Transverse colon (tissue), 4 donors: Measurements from ENCODE around the gene RPS27L. TPM values are rescaled to one million over a fixed set of nuclear protein-coding genes. Genes with fewer than 3 reads are reported as not detected.

Experiments used
- DNase-seq: peaks from one replicate; pipeline ENCODE4 v3.0.0-alpha.2; 2019
- H3K27ac ChIP-seq, 4 donors: fragments of 200-600 bp; sonication (generic); 2 replicates each; pipeline ENCODE4 v1.5.1; 2016 to 2018; ENCODE audit warnings: inconsistent platforms in 4 of 4
- H3K27me3 ChIP-seq: fragments of 200-600 bp; sonication (generic); 2 replicates; pipeline ENCODE4 v1.5.1; 2017; ENCODE audit warnings: inconsistent platforms
- H3K36me3 ChIP-seq, 4 donors: fragments of 200-600 bp; sonication (generic); 2 replicates each; pipeline ENCODE4 v1.5.1; 2017 to 2019; ENCODE audit warnings: inconsistent platforms in 4 of 4
- H3K4me1 ChIP-seq, 4 donors: fragments of 200-600 bp; sonication (generic); 2 replicates each; pipeline ENCODE4 v1.5.1; 2017 to 2020; ENCODE audit warnings: inconsistent platforms in 4 of 4
- H3K4me3 ChIP-seq, 4 donors: fragments of 200-600 bp; sonication (generic); 1 replicate in 1 of 4; 2 replicates in 3 of 4; pipeline versions ENCODE4 v1.5.1 to v1.6.1; 2017 to 2019; ENCODE audit warnings: inconsistent platforms in 4 of 4
- H3K9me3 ChIP-seq, 2 donors: fragments of 200-600 bp; sonication (generic); 2 replicates each; pipeline ENCODE4 v1.5.1; 2017 to 2019; ENCODE audit warnings: inconsistent platforms in 2 of 2
- EP300 ChIP-seq: sonication (generic); formaldehyde crosslinking; IDR thresholded peaks from one replicate; pipeline ENCODE4 v1.6.1; 2017; ENCODE audit warnings: antibody characterized with exemption, low read depth
- POLR2A ChIP-seq: fragments of 450-650 bp; IDR thresholded peaks from one replicate; pipeline ENCODE4 v1.6.1; 2016; ENCODE audit warnings: antibody characterized with exemption, mild to moderate bottlenecking, moderate library complexity
- POLR2AphosphoS5 ChIP-seq, 3 donors: sonication (generic); formaldehyde crosslinking; IDR thresholded peaks; one replicate each; pipeline ENCODE4 v1.6.1; 2016; ENCODE audit warnings: antibody characterized with exemption in 3 of 3
- WGBS, 2 donors: methylation state at CpG; one replicate each; pipeline ENCODE4 v1.1.5; 2018; ENCODE audit warnings: low coverage in 1 of 2; 5-methylcytosine and 5-hydroxymethylcytosine counted together
- in situ Hi-C, 4 donors: fragments of 200-750 bp; cut with MboI; loops; one replicate each; pipeline versions ENCODE4 v1.15.0 to v1.15.1; 2017; ENCODE audit warnings: low sequenced_read_pairs in 3 of 4, low pct_ligation_motif_present in 1 of 4, low pct_unique_long_range_greater_than_20kb in 1 of 4
- intact Hi-C: fragments of 100-400 bp; cut with DNase I; formaldehyde crosslinking; loops from one replicate; pipeline ENCODE4 v1.15.1; 2023; ENCODE audit warnings: low total_unique reads
- total RNA-seq, 4 donors: library from RNA; depleted of rRNA; stranded (reverse); fragments of >200 nt; gene quantifications; one replicate each; pipeline ENCODE4 v1.1.0, GENCODE V29; 2016
- TF ChIP-seq, protein P1 (sequence below), 5 experiments: fragments of 200-600 bp in 3 of 5; fragments of 450-650 bp in 2 of 5; sonication (generic) in 3 of 5; IDR thresholded peaks; 1 replicate in 2 of 5; 2 replicates in 3 of 5; pipeline ENCODE4 v1.5.1; 2016 to 2017; ENCODE audit warnings: antibody characterized with exemption in 5 of 5, inconsistent platforms in 3 of 5, mild to moderate bottlenecking in 2 of 5, moderate library complexity in 1 of 5

The RPS27L gene
- total RNA-seq = 100 to 1,000 TPM in 2 of 4 donors, 1 to 10 TPM in 2; 4.5 to 143 (median 58.5) TPM

- H3K27me3 ChIP-seq = no peaks in the 10 kb centered on the region
- H3K4me1 ChIP-seq = peaks cover 0 to 24% (median 18%) of the 10 kb centered on the region in 4 donors
- H3K9me3 ChIP-seq = no peaks in the 10 kb centered on the region
- in situ Hi-C loops (loop anchor here in 3 of 4 donors (25.0 kb wide), 2 partner anchors 105 to 255 kb away; no protein-coding TSS in a partner anchor), intact Hi-C loops (loop anchor here (10.0 kb wide), 1 partner anchor 118 kb away; the partner anchor contains the start of gene APH1B)
- DNase-seq = peak; percentile 94
- 0 to 1% methylated on average over 2 to 46 of the region's 60 CpGs for WGBS, 2 donors
- peak within 1 kb of the TSS; percentile 65 to 76 (median 70) for H3K4me3 ChIP-seq
- H3K36me3 ChIP-seq = peaks cover 0 to 13% (median 0%) of the 10 kb centered on the region in 4 donors
- peak; percentile 95 to 98 (median 97) for TF ChIP-seq POLR2AphosphoS5 (IDR thresholded peaks at IDR 0.05)
- TF ChIP-seq POLR2A = peak; percentile 97
- TF ChIP-seq, protein P1, sequence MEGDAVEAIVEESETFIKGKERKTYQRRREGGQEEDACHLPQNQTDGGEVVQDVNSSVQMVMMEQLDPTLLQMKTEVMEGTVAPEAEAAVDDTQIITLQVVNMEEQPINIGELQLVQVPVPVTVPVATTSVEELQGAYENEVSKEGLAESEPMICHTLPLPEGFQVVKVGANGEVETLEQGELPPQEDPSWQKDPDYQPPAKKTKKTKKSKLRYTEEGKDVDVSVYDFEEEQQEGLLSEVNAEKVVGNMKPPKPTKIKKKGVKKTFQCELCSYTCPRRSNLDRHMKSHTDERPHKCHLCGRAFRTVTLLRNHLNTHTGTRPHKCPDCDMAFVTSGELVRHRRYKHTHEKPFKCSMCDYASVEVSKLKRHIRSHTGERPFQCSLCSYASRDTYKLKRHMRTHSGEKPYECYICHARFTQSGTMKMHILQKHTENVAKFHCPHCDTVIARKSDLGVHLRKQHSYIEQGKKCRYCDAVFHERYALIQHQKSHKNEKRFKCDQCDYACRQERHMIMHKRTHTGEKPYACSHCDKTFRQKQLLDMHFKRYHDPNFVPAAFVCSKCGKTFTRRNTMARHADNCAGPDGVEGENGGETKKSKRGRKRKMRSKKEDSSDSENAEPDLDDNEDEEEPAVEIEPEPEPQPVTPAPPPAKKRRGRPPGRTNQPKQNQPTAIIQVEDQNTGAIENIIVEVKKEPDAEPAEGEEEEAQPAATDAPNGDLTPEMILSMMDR (IDR thresholded peaks at IDR 0.05) = no peak
- peak within 1 kb of the TSS; percentile 95 to 98 (median 96) for H3K27ac ChIP-seq
Observed at GRCh38 chr15:63157118-63157843, at the start of gene RPS27L. RPS27L (minus strand) TSS chr15:63157477; CDS start chr15:63157405, 72 bp downstream.

- in situ Hi-C loops (no loop called here), intact Hi-C loops (no loop called here)
- no peak overlapping the region for H3K4me3 ChIP-seq
- no peak for DNase-seq
- 73 to 84% methylated on average over 2 of the region's 2 CpGs for WGBS, 2 donors
- peaks cover 0 to 33% (median 4%) of the 10 kb centered on the region in 4 donors for H3K4me1 ChIP-seq
- TF ChIP-seq, protein P1 (IDR thresholded peaks at IDR 0.05) = no peak
- TF ChIP-seq EP300 (no peak), POLR2AphosphoS5 (IDR thresholded peaks at IDR 0.05) (no peak), POLR2A (no peak)
- no peaks in the 10 kb centered on the region for H3K9me3 ChIP-seq
- no peaks in the 10 kb centered on the region for H3K27me3 ChIP-seq
- no peak overlapping the region for H3K27ac ChIP-seq
- H3K36me3 ChIP-seq = no peaks in the 10 kb centered on the region
Observed at GRCh38 chr15:63206079-63206478, 48.8 kb upstream of the RPS27L start.

GRCh38 chr15:63203451-63204090 lies 46.3 kb upstream of the RPS27L start:
- H3K4me3 ChIP-seq = no peak overlapping the region
- no peaks in the 10 kb centered on the region for H3K36me3 ChIP-seq
- no peak for DNase-seq
- no peak overlapping the region for H3K27ac ChIP-seq
- no peaks in the 10 kb centered on the region for H3K9me3 ChIP-seq
- intact Hi-C loops (no loop called here), in situ Hi-C loops (no loop called here)
- WGBS, 2 donors = 82 to 84% methylated on average over 8 to 9 of the region's 9 CpGs
- H3K27me3 ChIP-seq = no peaks in the 10 kb centered on the region
- peaks cover 0 to 31% (median 2%) of the 10 kb centered on the region in 4 donors for H3K4me1 ChIP-seq
- TF ChIP-seq, protein P1 (IDR thresholded peaks at IDR 0.05) = no peak
- TF ChIP-seq EP300 = no peak
- no peak for TF ChIP-seq POLR2AphosphoS5 (IDR thresholded peaks at IDR 0.05)
- TF ChIP-seq POLR2A = no peak

DNA sequence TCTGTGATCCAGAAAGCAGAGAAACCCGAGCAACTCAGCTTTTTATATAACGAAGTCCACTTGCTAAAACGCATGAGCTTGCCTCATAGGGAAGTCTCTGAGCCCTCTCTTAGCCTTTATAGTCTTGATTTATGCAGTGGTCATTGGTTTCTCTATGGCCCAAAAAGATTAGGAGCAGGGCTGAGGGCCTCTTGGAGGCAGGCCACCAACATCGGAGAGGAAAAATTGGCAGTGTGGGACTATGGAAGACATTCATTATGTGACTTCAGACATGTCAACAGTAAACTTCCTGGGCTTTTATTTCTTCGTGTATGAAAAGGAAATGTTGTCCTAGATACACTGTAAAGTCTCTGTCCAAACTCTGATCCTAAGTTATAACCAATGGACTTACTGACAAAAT lies 45.6 kb upstream of the RPS27L start:
- TF ChIP-seq EP300 = no peak
- no peak for TF ChIP-seq POLR2A
- TF ChIP-seq POLR2AphosphoS5 (IDR thresholded peaks at IDR 0.05) = no peak
- TF ChIP-seq, protein P1 (IDR thresholded peaks at IDR 0.05) = no peak
- H3K27ac ChIP-seq = peak overlapping the region in 1 of 4 donors; percentile 2
- no peaks in the 10 kb centered on the region for H3K9me3 ChIP-seq
- in situ Hi-C loops (no loop called here), intact Hi-C loops (no loop called here)
- H3K36me3 ChIP-seq = no peaks in the 10 kb centered on the region
- 60 to 71% methylated on average over 5 of the region's 5 CpGs for WGBS, 2 donors
- H3K4me1 ChIP-seq = peaks cover 0 to 35% (median 2%) of the 10 kb centered on the region in 4 donors
- DNase-seq = no peak
- H3K27me3 ChIP-seq = no peaks in the 10 kb centered on the region
- H3K4me3 ChIP-seq = no peak overlapping the region
